Urinary bladder (tissue), 4 donors: ENCODE results near the gene UBTD2. TPM values are rescaled to one million over a fixed set of nuclear protein-coding genes. Genes with fewer than 3 reads are reported as not detected.

ENCODE experiments used
- DNase-seq: peaks from one replicate; pipeline ENCODE4 v3.0.0-alpha.2; 2015; ENCODE audit errors: extremely low spot score
- H3K27ac ChIP-seq: one replicate; pipeline ENCODE4 v1.5.1; 2013; ENCODE audit warnings: low read depth, mild to moderate bottlenecking, moderate library complexity
- H3K36me3 ChIP-seq: one replicate; pipeline ENCODE4 v1.6.1; 2013; ENCODE audit warnings: mild to moderate bottlenecking, moderate library complexity; ENCODE audit not compliant: insufficient read depth
- H3K4me1 ChIP-seq: one replicate; pipeline ENCODE4 v1.6.1; 2013; ENCODE audit warnings: mild to moderate bottlenecking, moderate library complexity; ENCODE audit not compliant: insufficient read depth
- H3K4me3 ChIP-seq: one replicate; pipeline ENCODE4 v1.5.1; 2013; ENCODE audit warnings: low read depth, low read length
- WGBS: extraction: QIAGEN DNeasy Blood & Tissue Kit; methylation state at CpG from one replicate; pipeline ENCODE4 v1.1.7; 2013; 5-methylcytosine and 5-hydroxymethylcytosine counted together
- polyA plus RNA-seq: library from polyadenylated mRNA; stranded (reverse); fragments of 200-250 nt; gene quantifications from one replicate; pipeline ENCODE4 v1.2.3, GENCODE V29; 2013
- total RNA-seq: library from RNA; depleted of rRNA; stranded (reverse); fragments of >200 nt; gene quantifications from one replicate; pipeline ENCODE4 v1.2.3, GENCODE V29; 2014
- donor health status: healthy with polysubstance abuse.
- donor health status: healthy.

Gene UBTD2
- total and polyA plus RNA-seq, 2 donors, result 15.5 to 91.8 TPM

GRCh38 chr5:172188893-172189692 is 94.5 kb downstream of the UBTD2 start:
- WGBS, result 37% methylated on average over 30 of the region's 30 CpGs
- no peak overlapping the region for H3K27ac ChIP-seq
- H3K4me3 ChIP-seq, result peak overlapping the region; percentile 85
- DNase-seq, result no peak
- H3K4me1 ChIP-seq, result no peaks in the 10 kb centered on the region
- H3K36me3 ChIP-seq, result no peaks in the 10 kb centered on the region

- no peaks in the 10 kb centered on the region for H3K36me3 ChIP-seq
- peak; percentile 69 for DNase-seq
- under 1% methylated on average over 101 of the region's 102 CpGs for WGBS
- H3K4me3 ChIP-seq, result peak within 1 kb of the TSS; percentile 85
- no peaks in the 10 kb centered on the region for H3K4me1 ChIP-seq
- H3K27ac ChIP-seq, result peak within 1 kb of the TSS; percentile 77
Measured at GRCh38 chr5:172188033-172188892, 95.3 kb downstream of the UBTD2 start, which contains the start of gene STK10. STK10 (minus strand) TSS chr5:172188224; CDS start chr5:172188042, 182 bp downstream.

GRCh38 chr5:172187118-172188032 is 96.2 kb downstream of the UBTD2 start:
- Histone ChIP-seq H3K36me3 (no peaks in the 10 kb centered on the region), H3K27ac (peak overlapping the region; percentile 77), H3K4me3 (peak overlapping the region; percentile 85), H3K4me1 (no peaks in the 10 kb centered on the region)
- DNase-seq, result no peak
- under 1% methylated on average over 66 of the region's 66 CpGs for WGBS

GRCh38 chr5:172186114-172186695 is 97.4 kb downstream of the UBTD2 start:
- DNase-seq, result no peak
- 86% methylated on average over 13 of the region's 13 CpGs for WGBS
- Histone ChIP-seq H3K4me1 (no peaks in the 10 kb centered on the region), H3K27ac (no peak overlapping the region), H3K4me3 (no peak overlapping the region), H3K36me3 (no peaks in the 10 kb centered on the region)

GRCh38 chr5:172185096-172185461 is 98.5 kb downstream of the UBTD2 start:
- Histone ChIP-seq H3K4me3 (no peak overlapping the region), H3K36me3 (no peaks in the 10 kb centered on the region), H3K4me1 (no peaks in the 10 kb centered on the region), H3K27ac (no peak overlapping the region)
- 78% methylated on average over 10 of the region's 10 CpGs for WGBS
- DNase-seq, result no peak

- H3K4me3 ChIP-seq, result no peak overlapping the region
- H3K4me1 ChIP-seq, result no peaks in the 10 kb centered on the region
- H3K27ac ChIP-seq, result peak overlapping the region; percentile 11
- no peak for DNase-seq
- H3K36me3 ChIP-seq, result no peaks in the 10 kb centered on the region
- WGBS, result 91% methylated on average over 4 of the region's 4 CpGs
Measured at GRCh38 chr5:172183881-172184280, 99.7 kb downstream of the UBTD2 start.

GRCh38 chr5:172182291-172182690 is 101.3 kb downstream of the UBTD2 start:
- H3K4me1 ChIP-seq, result no peaks in the 10 kb centered on the region
- H3K4me3 ChIP-seq, result no peak overlapping the region
- WGBS, result 95% methylated on average over 6 of the region's 6 CpGs
- DNase-seq, result no peak
- H3K36me3 ChIP-seq, result no peaks in the 10 kb centered on the region
- no peak overlapping the region for H3K27ac ChIP-seq

GRCh38 chr5:172180936-172181335 is 102.6 kb downstream of the UBTD2 start:
- 91% methylated on average over 9 of the region's 9 CpGs for WGBS
- Histone ChIP-seq H3K4me1 (no peaks in the 10 kb centered on the region), H3K4me3 (no peak overlapping the region), H3K36me3 (no peaks in the 10 kb centered on the region), H3K27ac (no peak overlapping the region)
- no peak for DNase-seq

- WGBS, result 47% methylated on average over 18 of the region's 18 CpGs
- no peaks in the 10 kb centered on the region for H3K4me1 ChIP-seq
- DNase-seq, result no peak
- peak overlapping the region; percentile 4 for H3K27ac ChIP-seq
- no peaks in the 10 kb centered on the region for H3K36me3 ChIP-seq
- H3K4me3 ChIP-seq, result no peak overlapping the region
Measured at GRCh38 chr5:172178991-172179989, 104.3 kb downstream of the UBTD2 start.

- Histone ChIP-seq H3K36me3 (no peaks in the 10 kb centered on the region), H3K4me1 (no peaks in the 10 kb centered on the region), H3K27ac (no peak overlapping the region), H3K4me3 (no peak overlapping the region)
- DNase-seq, result no peak
- WGBS, result 69% methylated on average over 18 of the region's 18 CpGs
Measured at GRCh38 chr5:172178301-172178987, 105.1 kb downstream of the UBTD2 start.

- H3K4me3 ChIP-seq, result no peak overlapping the region
- DNase-seq, result no peak
- H3K4me1 ChIP-seq, result no peaks in the 10 kb centered on the region
- H3K36me3 ChIP-seq, result no peaks in the 10 kb centered on the region
- 82% methylated on average over 7 of the region's 7 CpGs for WGBS
- no peak overlapping the region for H3K27ac ChIP-seq
Measured at GRCh38 chr5:172177176-172177575, 106.4 kb downstream of the UBTD2 start.
